ENCODE data around the gene KIAA0586.

Gene KIAA0586

DNA sequence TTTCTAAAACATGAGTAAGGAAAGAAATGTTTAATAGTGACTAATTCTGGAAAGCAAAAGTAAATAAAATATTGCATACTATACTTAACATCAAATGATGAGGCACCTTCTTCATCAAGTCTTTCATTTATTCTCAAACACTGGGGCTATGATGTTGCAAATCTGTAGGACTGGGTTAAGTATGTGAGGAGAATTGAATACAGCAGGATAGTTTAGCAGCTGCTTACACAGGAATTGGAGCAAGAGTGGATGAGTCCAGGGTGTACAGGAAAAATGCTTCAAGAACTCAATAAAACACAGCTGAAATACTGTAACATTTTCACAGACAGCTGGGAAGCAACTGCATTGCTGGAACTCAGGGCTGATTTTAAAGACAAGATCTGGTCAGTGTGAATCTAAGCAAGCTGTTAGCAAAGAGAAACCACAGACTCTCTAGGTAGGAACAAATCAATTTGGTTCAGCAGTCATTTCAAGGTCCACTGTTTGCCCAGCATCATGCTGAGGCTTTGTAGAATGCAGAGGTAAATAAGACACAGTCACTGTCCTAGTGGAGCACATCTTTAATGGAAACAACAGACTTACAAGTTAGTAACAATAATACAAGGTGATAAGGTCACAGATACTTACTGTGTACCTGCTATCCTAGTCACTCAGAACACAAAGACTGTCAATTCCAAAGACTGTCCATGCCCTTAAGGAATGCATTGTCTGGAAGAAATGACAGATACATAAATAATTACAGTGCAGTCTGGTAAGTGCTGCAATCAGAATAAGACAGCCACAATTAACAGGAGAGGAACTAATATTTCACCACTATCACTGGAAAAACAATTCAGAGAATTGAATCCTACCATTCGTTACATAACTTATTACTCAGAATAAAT, 113.5 kb downstream of the KIAA0586 start:
- no peak overlapping the region for H3K4me3 ChIP-seq (ENCODE audit: low read depth, low read length)
- no peaks in the 10 kb centered on the region for H3K36me3 ChIP-seq (replicated peaks)
- TF ChIP-seq CTCF (IDR thresholded peaks at IDR 0.05; ENCODE audit: low read depth, low read length, missing control alignments) = no peak

DNA sequence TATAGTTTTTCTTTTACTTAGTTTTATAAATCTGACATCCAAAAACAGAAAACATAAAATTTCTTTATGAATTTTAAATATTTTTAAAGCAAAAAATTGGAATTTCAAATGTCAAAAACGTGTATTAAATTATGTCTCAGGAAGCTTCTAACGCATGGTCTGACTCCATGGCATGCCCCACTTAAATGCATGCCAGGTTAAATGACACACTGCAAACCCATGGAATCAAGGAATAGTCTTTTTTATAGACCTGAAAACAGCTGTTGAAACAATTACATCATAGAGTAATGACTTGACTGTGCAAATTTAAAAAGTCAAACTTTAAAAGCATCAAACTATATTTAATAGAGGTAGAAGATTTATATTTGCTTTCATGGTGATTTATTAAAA, 114.1 kb downstream of the KIAA0586 start:
- H3K36me3 ChIP-seq (replicated peaks) = no peaks in the 10 kb centered on the region
- no peak overlapping the region for H3K4me3 ChIP-seq (ENCODE audit: low read depth, low read length)
- in situ Hi-C loops (cut with HindIII; ENCODE audit: low pct_ligation_motif_present, low sequenced_read_pairs) = no loop called here
- H3K27me3 ChIP-seq (replicated peaks) = no peaks in the 10 kb centered on the region
- no peak overlapping the region for H3K27ac ChIP-seq
- no peak for TF ChIP-seq CTCF (IDR thresholded peaks at IDR 0.05; ENCODE audit: low read depth, low read length, missing control alignments)
- no peak for DNase-seq

More for the DNA sequence above, 113.5 kb downstream of the KIAA0586 start:
- DNase-seq = no peak
- no peaks in the 10 kb centered on the region for H3K27me3 ChIP-seq (replicated peaks)
- H3K27ac ChIP-seq = no peak overlapping the region
- in situ Hi-C loops (cut with HindIII; ENCODE audit: low pct_ligation_motif_present, low sequenced_read_pairs) = no loop called here

- Histone ChIP-seq H3K4me3 (ENCODE audit: low read depth, low read length) (no peak overlapping the region), H3K27me3 (replicated peaks) (no peaks in the 10 kb centered on the region), H3K36me3 (replicated peaks) (no peaks in the 10 kb centered on the region), H3K27ac (no peak overlapping the region)
- in situ Hi-C loops (cut with HindIII; ENCODE audit: low pct_ligation_motif_present, low sequenced_read_pairs) = no loop called here
- no peak for TF ChIP-seq CTCF (IDR thresholded peaks at IDR 0.05; ENCODE audit: low read depth, low read length, missing control alignments)
- no peak for DNase-seq
Measured at GRCh38 chr14:58543253-58543652, 115.7 kb downstream of the KIAA0586 start.

- no peak for DNase-seq
- H3K36me3 ChIP-seq (replicated peaks) = no peaks in the 10 kb centered on the region
- no peak for TF ChIP-seq CTCF (IDR thresholded peaks at IDR 0.05; ENCODE audit: low read depth, low read length, missing control alignments)
- H3K27ac ChIP-seq = no peak overlapping the region
- in situ Hi-C loops (cut with HindIII; ENCODE audit: low pct_ligation_motif_present, low sequenced_read_pairs) = no loop called here
- H3K27me3 ChIP-seq (replicated peaks) = no peaks in the 10 kb centered on the region
- H3K4me3 ChIP-seq (ENCODE audit: low read depth, low read length) = no peak overlapping the region
Measured at GRCh38 chr14:58547649-58548048, 120.1 kb downstream of the KIAA0586 start.

DNA sequence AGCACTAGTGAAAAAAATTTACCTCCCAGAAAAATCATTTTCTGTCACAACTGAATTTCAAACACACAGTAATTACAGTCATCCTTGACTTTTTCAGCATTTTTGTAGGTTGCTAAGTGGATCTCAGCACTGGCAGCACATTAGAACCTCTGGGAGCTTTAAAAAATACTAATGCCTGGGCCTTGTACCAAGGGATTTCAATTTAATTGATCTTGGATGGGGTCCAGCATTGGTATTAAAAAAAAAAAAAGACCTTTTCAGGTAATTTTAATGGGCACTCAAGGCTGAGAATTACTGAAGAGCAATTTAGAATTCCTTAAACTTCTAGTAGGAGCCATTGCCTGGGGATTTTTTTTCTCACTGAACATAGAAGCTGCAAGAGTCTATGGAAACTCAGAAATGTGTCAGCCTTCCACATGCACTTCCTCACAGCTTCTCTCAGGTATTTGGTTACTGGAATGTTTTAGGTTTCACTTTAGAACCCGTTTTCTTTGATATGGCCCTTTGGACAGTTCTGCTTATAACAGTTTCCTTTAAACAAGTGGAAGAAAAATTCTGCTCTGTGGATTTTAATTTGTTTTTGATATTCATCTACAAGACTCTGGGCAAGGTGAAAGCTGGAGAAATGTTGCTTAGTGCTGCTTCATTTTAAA, 121.7 kb downstream of the KIAA0586 start:
- no peak for TF ChIP-seq CTCF (IDR thresholded peaks at IDR 0.05; ENCODE audit: low read depth, low read length, missing control alignments)
- H3K27me3 ChIP-seq (replicated peaks) = no peaks in the 10 kb centered on the region
- in situ Hi-C loops (cut with HindIII; ENCODE audit: low pct_ligation_motif_present, low sequenced_read_pairs) = no loop called here
- H3K36me3 ChIP-seq (replicated peaks) = no peaks in the 10 kb centered on the region
- no peak overlapping the region for H3K27ac ChIP-seq
- H3K4me3 ChIP-seq (ENCODE audit: low read depth, low read length) = no peak overlapping the region
- no peak for DNase-seq
